Tibial artery (tissue), 4 donors: ENCODE data around the gene NSRP1.

Source experiments
- DNase-seq, 2 donors: peaks; one replicate each; pipeline ENCODE4 v3.0.0-alpha.2; 2019
- H3K27ac ChIP-seq, 2 donors: fragments of 200-600 bp; sonication (generic) in 1 of 2; 1 replicate in 1 of 2; 2 replicates in 1 of 2; pipeline ENCODE4 v1.5.1; 2018 to 2019; ENCODE audit warnings: mild to moderate bottlenecking in 1 of 2
- H3K27me3 ChIP-seq, 2 donors: fragments of 200-600 bp; sonication (generic) in 1 of 2; one replicate each; pipeline versions ENCODE4 v1.5.1 to v1.6.0; 2016 to 2019
- H3K36me3 ChIP-seq, 3 donors: fragments of 200-600 bp; sonication (generic) in 2 of 3; one replicate each; pipeline ENCODE4 v1.5.1; 2016 to 2019; ENCODE audit warnings: mild to moderate bottlenecking in 2 of 3
- H3K4me1 ChIP-seq, 4 donors: fragments of 200-600 bp; sonication (generic) in 2 of 4; 1 replicate in 3 of 4; 2 replicates in 1 of 4; pipeline ENCODE4 v1.5.1; 2016 to 2019
- H3K4me3 ChIP-seq, 2 donors: fragments of 200-600 bp; sonication (generic) in 1 of 2; 1 replicate in 1 of 2; 2 replicates in 1 of 2; pipeline ENCODE4 v1.5.1; 2018 to 2019; ENCODE audit warnings: mild to moderate bottlenecking in 2 of 2
- H3K9me3 ChIP-seq, 3 donors: fragments of 200-600 bp; sonication (generic) in 1 of 3; one replicate each; pipeline ENCODE4 v1.5.1; 2016 to 2019
- CTCF ChIP-seq, 2 experiments: fragments of 200-600 bp in 1 of 2; fragments of 450-650 bp in 1 of 2; IDR thresholded peaks; one replicate each; pipeline ENCODE4 v1.5.1; 2017 to 2019; ENCODE audit warnings: antibody characterized with exemption in 2 of 2, mild to moderate bottlenecking in 1 of 2, moderate library complexity in 1 of 2
- intact Hi-C: fragments of 100-400 bp; cut with DNase I; formaldehyde crosslinking; loops from one replicate; pipeline ENCODE4 v1.15.0; 2023; ENCODE audit warnings: low total_unique reads

Gene NSRP1

GRCh38 chr17:30170415-30170987 lies 53.9 kb downstream of the NSRP1 start:
- no peaks in the 10 kb centered on the region for H3K9me3 ChIP-seq
- H3K36me3 ChIP-seq = peaks cover 10 to 18% (median 13%) of the 10 kb centered on the region in 3 donors
- no peak for DNase-seq
- intact Hi-C loops = no loop called here
- no peaks in the 10 kb centered on the region for H3K27me3 ChIP-seq
- no peak overlapping the region for H3K4me3 ChIP-seq
- no peak for TF ChIP-seq CTCF (IDR thresholded peaks at IDR 0.05)
- H3K27ac ChIP-seq = no peak overlapping the region
- H3K4me1 ChIP-seq = no peaks in the 10 kb centered on the region

- Histone ChIP-seq H3K9me3 (no peaks in the 10 kb centered on the region), H3K4me1 (no peaks in the 10 kb centered on the region), H3K36me3 (peaks cover 10 to 35% (median 23%) of the 10 kb centered on the region in 3 donors), H3K27ac (no peak overlapping the region), H3K27me3 (no peaks in the 10 kb centered on the region), H3K4me3 (no peak overlapping the region)
- DNase-seq = no peak
- TF ChIP-seq CTCF (IDR thresholded peaks at IDR 0.05) = no peak
- intact Hi-C loops = no loop called here
Observed at GRCh38 chr17:30172560-30172959, 55.9 kb downstream of the NSRP1 start.

GRCh38 chr17:30173649-30174048 lies 57.0 kb downstream of the NSRP1 start:
- intact Hi-C loops = no loop called here
- TF ChIP-seq CTCF (IDR thresholded peaks at IDR 0.05) = no peak
- H3K36me3 ChIP-seq = peaks cover 15 to 35% (median 32%) of the 10 kb centered on the region in 3 donors
- H3K4me3 ChIP-seq = no peak overlapping the region
- DNase-seq = no peak
- H3K27me3 ChIP-seq = no peaks in the 10 kb centered on the region
- H3K9me3 ChIP-seq = no peaks in the 10 kb centered on the region
- H3K4me1 ChIP-seq = no peaks in the 10 kb centered on the region
- H3K27ac ChIP-seq = no peak overlapping the region

- peaks cover 17 to 41% (median 39%) of the 10 kb centered on the region in 3 donors for H3K36me3 ChIP-seq
- H3K27me3 ChIP-seq = no peaks in the 10 kb centered on the region
- DNase-seq = no peak
- H3K4me3 ChIP-seq = no peak overlapping the region
- no peak overlapping the region for H3K27ac ChIP-seq
- H3K4me1 ChIP-seq = no peaks in the 10 kb centered on the region
- intact Hi-C loops = no loop called here
- H3K9me3 ChIP-seq = no peaks in the 10 kb centered on the region
- TF ChIP-seq CTCF (IDR thresholded peaks at IDR 0.05) = no peak
Observed at GRCh38 chr17:30174556-30174955, 57.9 kb downstream of the NSRP1 start.

DNA sequence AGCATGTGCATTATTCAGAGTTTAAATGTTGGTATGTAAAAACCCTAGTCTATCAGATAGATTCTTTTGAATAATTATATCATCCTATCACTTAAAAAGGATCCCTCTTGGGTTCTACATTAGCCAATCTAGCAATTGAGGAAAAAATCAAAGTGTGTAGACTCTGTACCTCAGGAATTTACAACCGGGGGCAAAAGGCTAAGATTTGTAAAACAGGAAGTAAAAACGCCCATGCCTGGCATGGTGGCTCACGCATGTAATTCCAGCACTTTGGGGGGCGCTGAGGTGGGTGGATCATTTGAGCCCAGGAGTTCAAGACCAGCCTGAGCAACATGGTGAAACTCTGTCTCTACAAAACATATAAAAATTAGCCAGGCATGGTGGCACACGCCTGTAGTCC lies 60.2 kb downstream of the NSRP1 start:
- TF ChIP-seq CTCF (IDR thresholded peaks at IDR 0.05) = no peak
- H3K36me3 ChIP-seq = peaks cover 40 to 64% (median 60%) of the 10 kb centered on the region in 3 donors
- no peaks in the 10 kb centered on the region for H3K4me1 ChIP-seq
- DNase-seq = no peak
- no peak overlapping the region for H3K27ac ChIP-seq
- no peaks in the 10 kb centered on the region for H3K9me3 ChIP-seq
- H3K4me3 ChIP-seq = no peak overlapping the region
- intact Hi-C loops = no loop called here
- no peaks in the 10 kb centered on the region for H3K27me3 ChIP-seq

DNA sequence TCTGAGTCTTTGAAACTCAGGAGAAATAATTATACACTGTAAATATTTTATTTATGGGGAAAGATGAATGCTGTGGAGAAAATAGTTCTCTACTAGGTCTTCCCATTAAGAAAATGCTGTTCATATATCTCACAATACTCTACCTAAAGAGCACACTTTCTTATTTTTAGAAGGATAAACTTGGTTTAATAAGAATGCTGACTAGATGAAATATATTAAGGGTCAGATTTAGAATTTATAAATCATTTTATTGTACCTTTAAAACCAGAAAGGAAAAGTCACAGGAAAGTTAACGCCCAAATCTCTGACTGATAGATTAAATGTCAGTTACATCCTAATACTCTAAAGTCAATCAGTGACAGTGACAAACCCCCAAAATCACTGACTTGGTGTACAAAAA lies 70.1 kb downstream of the NSRP1 start:
- H3K4me1 ChIP-seq = no peaks in the 10 kb centered on the region
- intact Hi-C loops = no loop called here

More for the DNA sequence above, 70.1 kb downstream of the NSRP1 start:
- Histone ChIP-seq H3K36me3 (peaks cover 41 to 56% (median 44%) of the 10 kb centered on the region in 3 donors), H3K9me3 (no peaks in the 10 kb centered on the region), H3K27me3 (no peaks in the 10 kb centered on the region), H3K27ac (no peak overlapping the region), H3K4me3 (no peak overlapping the region)
- DNase-seq = no peak
- TF ChIP-seq CTCF (IDR thresholded peaks at IDR 0.05) = no peak
